ENCODE data around the gene FAM107B. TPM values are rescaled to one million over a fixed set of nuclear protein-coding genes. Genes with fewer than 3 reads are reported as not detected.
A peak's percentile ranks its signal among the peaks of the same experiment; 100 is the strongest.

Gene FAM107B
- total and polyA plus RNA-seq, 10 of the 15 experiments (the other 5 are each of a cell fraction or from before 2014, with no cell fraction given), result 22.9 to 162 (median 86.6) TPM

- TF ChIP-seq IRF5 (IDR thresholded peaks at IDR 0.05; ENCODE audit: borderline replicate concordance) (no peak), IRF4 (IDR thresholded peaks at IDR 0.05; ENCODE audit: low read depth, low read length) (no peak), TCF12 (IDR thresholded peaks at IDR 0.05; ENCODE audit: low read depth, low read length) (peak; percentile 41; the same call in 1 of the 2 replicates), MXI1 (IDR thresholded peaks at IDR 0.05; ENCODE audit: low read depth, low read length) (no peak), MTA2 (IDR thresholded peaks at IDR 0.05; ENCODE audit: low read depth) (no peak), ASH2L (IDR thresholded peaks at IDR 0.05; ENCODE audit: borderline replicate concordance, low read depth) (no peak), EP300 (IDR thresholded peaks at IDR 0.05; ENCODE audit: borderline replicate concordance in 1 of 2, control insufficient read depth in 1 of 2, low read depth in 2 of 2, low read length in 2 of 2) (peak; percentile 8 to 70; a peak in 2 of 4 replicates), RUNX3 (IDR thresholded peaks at IDR 0.05; ENCODE audit: low read length) (peak; percentile 65), POU2F2 (IDR thresholded peaks at IDR 0.05; ENCODE audit: borderline replicate concordance, low read depth, low read length) (no peak)
Observed at GRCh38 chr10:14507176-14507575, 267.5 kb downstream of the FAM107B start (continued).

GRCh38 chr10:14502431-14502830, 272.3 kb downstream of the FAM107B start:
- H4K20me1 ChIP-seq (ENCODE audit: control insufficient read depth, insufficient read depth), result no peaks in the 10 kb centered on the region
- ATAC-seq (no peak), FAIRE-seq (no peak), DNase-seq (ENCODE audit: low read depth, low spot score) (no peak)
- in situ Hi-C loops (cut with MboI) (loop anchor here (5.0 kb wide), 1 partner anchor 320 kb away; no protein-coding TSS in a partner anchor), intact Hi-C loops (cut with micrococcal nuclease; ENCODE audit: unreplicated experiment) (no loop called here)
- ChIA-PET POLR2A (no interaction called here), RAD21 (ENCODE audit: unreplicated experiment) (interaction anchor here (0.6 to 2.5 kb wide), 4 partner anchors 10 to 335 kb away, joined by 3 to 14 read pairs (median 4); partner anchors contain the start of genes CDNF, HSPA14 and MSANTD7), CTCF (interaction anchor here (0.6 to 3.4 kb wide), 6 partner anchors 41 to 630 kb away, joined by 3 to 20 read pairs (median 4); partner anchors contain the start of gene CDNF), SMC1A (ENCODE audit: uncharacterized antibody, unreplicated experiment) (interaction anchor here (0.6 to 4.3 kb wide), 6 partner anchors 14 to 324 kb away, joined by 3 to 30 read pairs (median 4); no protein-coding TSS in a partner anchor)
- H3K36me3 ChIP-seq (ENCODE audit: control insufficient read depth in 2 of 2, insufficient read depth in 2 of 2, low read length in 1 of 2), result no peaks in the 10 kb centered on the region
- no peaks in the 10 kb centered on the region for H3K27me3 ChIP-seq (replicated peaks in 1 of 2; ENCODE audit: control insufficient read depth in 2 of 2, insufficient read depth in 2 of 2, low read length in 1 of 2)
- 44% methylated on average over 3 of the region's 3 CpGs for WGBS (ENCODE audit: insufficient coverage, insufficient replicate concordance, low lambda C conversion rate, missing lambda C conversion rate)
- H3K27ac ChIP-seq (ENCODE audit: control insufficient read depth, insufficient read depth), result no peak overlapping the region
- H2AFZ ChIP-seq (ENCODE audit: control insufficient read depth, low read depth, low read length), result no peak overlapping the region
- no peaks in the 10 kb centered on the region; the same call in 1 of the 2 replicates for H3K4me1 ChIP-seq (ENCODE audit: control insufficient read depth, insufficient read depth, low read length)
- H3K79me2 ChIP-seq (ENCODE audit: control insufficient read depth, insufficient read depth, low read length), result no peaks in the 10 kb centered on the region
- no peak overlapping the region for H3K4me3 ChIP-seq
- no peaks in the 10 kb centered on the region for H3K9me3 ChIP-seq (replicated peaks; ENCODE audit: control insufficient read depth, insufficient read depth, low read length)
- no peak overlapping the region for H3K4me2 ChIP-seq (ENCODE audit: control insufficient read depth, insufficient read depth)
- H3K9ac ChIP-seq (ENCODE audit: control insufficient read depth, insufficient read depth, low read length), result no peak overlapping the region
- no TSS peak for BruUV-seq (replicated peaks)
- TF ChIP-seq BRCA1 (IDR thresholded peaks at IDR 0.05; ENCODE audit: low read depth, low read length) (no peak), CEBPZ (IDR thresholded peaks at IDR 0.05; ENCODE audit: low read depth, low read length) (no peak), ZBTB4 (CRISPR knock-in tag; IDR thresholded peaks at IDR 0.05) (no peak), IRF3 (IDR thresholded peaks at IDR 0.05) (no peak)

Data from GM12878 (cell line).